CD4-positive, alpha-beta T cell treated with Interleukin-15 for 1 hour (primary cell): ENCODE measurements around the gene STX8.
"Not testable (repeated sequence)": the region's sequence is repeated elsewhere in the genome, so short reads cannot be mapped to it uniquely, and the experiment has no call there.

Source experiments
- DNase-seq: peaks from one replicate; pipeline ENCODE4 v3.0.0-alpha.2; 2020

STX8 gene

DNA sequence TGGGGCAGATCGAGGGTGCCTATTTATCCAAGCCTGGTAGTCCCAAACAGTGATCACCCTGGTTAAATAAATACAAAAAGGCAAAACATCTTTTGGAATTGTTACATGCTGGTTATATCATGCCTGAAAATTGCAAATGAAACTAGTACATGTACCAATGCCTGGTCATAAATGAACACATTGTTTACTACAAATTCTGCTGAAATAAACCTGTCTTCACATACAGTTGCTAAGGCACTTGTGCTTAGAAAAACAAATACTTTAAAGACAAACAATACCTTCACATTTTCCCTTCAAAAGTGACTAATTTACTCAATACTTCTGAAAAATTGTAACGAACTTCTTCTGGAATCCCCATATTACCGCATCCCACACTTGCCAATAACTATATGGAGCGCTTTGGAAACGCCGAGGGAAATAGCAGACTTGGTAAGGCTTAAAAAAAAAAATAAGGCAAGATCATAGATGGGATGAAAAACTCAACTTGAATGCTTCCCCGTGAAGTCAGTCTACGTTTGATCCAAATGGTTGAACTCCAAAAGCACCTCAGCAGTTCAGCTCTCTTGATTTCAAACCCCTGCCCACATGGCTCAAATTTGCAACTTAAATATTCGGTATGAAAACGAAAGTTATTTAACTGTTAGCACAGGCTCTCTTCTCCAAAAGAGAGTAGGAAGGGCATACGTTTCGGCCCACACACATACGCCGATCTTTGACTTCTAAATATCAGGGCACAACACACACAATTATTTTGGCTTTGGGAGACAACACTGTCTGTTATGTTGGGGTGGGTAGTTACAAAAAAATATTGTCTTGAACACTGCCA is 289.8 kb downstream of the STX8 start:
- no peak for DNase-seq

DNA sequence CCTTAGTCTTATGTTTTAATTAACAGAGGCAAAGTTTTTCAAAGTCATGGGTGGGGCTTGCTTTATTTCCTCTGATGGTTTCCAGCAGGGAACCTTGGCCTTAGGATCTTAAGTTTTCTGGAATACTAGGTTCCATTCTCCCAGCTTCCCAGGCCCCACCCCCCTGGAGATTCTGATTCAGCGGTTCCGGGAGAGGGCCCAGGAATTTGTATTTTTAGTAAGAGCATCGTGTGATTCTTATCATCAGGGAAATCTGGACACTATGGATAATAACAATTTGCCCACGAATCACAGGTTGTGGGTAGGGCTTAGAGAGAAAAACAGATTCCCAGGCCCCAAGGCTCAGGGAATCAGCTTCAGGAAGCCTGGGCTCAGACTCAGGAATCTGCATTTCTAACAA is 290.7 kb downstream of the STX8 start:
- DNase-seq: no peak

DNA sequence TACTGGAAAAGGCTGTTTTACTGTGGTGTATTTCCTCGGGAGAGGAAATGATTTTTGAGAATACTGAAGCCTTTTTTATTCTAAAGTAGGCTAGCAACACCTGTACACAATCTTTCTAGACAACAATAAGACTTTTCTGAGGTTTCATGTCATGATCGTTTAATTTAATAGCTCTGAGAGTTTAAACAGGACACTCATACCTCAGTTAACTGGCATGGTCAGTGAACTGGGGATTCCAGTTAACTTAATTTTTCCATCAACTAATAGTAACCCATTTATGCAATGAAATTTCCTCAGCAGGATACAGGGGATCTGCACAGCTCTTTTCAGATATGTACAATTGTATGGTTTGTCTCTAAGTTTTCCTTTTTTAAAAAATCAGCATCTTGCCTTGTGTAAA is 291.7 kb downstream of the STX8 start:
- DNase-seq: no peak

DNA sequence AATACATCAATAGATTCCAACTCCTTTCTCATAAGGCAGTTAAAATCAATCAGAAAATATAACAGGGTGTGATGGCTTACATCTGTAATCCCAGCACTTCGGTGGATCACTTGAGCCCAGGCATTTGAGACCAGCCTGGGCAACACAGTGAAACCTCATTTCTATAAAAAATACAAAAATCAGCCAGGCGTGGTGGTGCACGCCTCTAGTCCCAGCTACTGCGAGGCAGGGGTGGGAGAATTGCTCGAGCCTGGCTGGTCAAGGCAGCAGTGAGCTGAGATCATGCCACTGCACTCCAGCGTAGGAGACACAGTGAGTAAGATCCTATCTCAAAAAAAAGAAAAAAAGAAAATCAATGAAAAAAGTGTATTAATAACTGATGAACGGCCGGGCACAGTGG is 295.7 kb downstream of the STX8 start:
- DNase-seq: no peak

DNA sequence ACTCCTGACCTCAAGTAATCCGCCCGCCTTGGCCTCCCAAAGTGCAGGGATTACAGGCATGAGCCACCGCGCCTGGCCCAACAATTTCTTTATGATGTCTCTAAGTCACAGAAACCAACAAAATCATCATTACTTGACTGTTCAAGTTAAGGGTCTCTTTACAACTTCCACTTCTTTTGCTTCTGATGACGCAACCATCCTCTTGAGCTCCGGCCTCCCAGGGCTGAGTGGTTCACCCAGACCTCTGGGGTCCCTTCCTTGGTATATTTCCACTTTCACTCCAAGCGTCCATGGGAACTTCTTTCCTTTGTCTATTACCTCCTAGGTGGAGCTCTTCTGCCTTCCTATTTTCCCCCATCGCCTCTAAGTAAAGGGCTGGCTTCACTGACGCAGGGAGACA is 300.6 kb downstream of the STX8 start:
- no peak for DNase-seq

DNA sequence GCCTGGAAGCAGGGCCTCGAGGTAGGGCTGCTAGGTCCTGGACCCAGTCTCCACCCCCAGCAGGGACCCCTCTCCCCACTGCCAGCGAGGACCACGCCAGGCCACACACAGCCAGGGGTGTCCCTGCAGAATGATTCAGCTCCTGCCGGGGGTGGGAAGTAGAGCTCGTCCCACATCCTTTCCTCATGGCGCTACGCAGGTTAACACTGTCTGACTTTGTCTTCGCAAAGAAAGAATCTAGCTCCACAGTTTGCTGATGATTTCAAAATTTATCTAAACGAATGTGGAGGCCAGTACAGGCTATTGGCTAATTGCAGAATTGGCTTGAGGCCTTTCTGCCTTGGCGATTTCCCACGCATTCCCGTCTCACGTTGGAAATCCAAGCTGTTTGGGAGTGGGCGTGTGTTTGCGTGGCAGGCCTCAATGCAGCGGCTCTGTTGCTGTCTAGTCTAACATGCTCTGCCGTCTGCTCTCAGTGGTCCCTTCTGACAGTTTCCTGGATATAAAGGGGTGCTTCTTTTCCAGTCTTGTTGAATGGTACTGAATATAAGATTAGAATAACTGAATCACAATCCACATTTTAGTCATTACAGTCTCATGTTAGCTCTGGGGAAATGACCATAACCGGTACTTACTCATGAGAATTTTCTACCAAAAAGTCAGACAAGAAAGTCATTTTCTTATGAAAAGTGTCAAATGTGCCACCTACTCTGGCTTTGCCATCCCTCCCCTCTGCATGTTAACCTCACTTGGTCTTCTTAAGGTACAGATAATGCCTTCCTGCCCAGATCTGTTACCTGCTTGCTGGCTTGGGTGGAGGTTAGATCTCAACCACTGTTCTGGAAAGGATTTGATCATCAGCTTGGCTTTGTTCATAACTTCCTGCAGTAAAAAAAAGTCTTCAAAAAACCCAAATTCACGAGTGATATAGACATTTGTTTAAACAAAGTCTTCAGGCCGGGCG is 301.9 kb downstream of the STX8 start:
- no peak for DNase-seq

DNA sequence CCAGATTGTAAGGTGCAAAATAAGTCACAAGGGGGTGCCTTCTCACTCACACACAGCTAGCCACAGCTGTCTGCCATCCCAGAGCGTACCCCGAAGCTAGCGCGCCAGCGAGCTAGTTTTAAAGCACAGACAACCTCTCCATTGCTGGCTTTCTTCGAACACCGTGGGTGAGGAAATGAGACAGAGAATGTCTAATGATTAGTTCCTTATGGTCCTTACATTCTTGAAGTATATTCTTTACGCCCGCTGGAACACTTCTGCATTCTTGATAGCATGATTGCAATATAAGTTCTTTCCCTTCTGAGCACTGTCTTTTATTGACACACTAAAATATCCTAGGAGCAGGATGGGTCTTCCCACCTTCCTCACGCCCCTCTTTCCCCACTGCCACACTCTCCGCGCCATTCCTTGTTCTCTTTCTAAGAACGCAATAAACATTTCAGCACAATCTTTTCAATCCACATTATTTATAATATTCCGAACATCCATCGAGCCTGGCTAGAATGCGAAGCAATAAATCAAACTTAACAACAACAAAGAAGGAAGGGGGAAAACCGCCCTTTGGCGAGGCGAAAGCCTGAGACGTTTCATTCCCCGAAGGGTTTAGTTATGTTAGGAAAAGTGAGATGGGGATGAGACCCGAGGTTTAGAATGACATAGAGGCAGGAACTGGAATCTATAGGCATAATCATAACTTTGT is 303.0 kb downstream of the STX8 start:
- DNase-seq: no peak

DNA sequence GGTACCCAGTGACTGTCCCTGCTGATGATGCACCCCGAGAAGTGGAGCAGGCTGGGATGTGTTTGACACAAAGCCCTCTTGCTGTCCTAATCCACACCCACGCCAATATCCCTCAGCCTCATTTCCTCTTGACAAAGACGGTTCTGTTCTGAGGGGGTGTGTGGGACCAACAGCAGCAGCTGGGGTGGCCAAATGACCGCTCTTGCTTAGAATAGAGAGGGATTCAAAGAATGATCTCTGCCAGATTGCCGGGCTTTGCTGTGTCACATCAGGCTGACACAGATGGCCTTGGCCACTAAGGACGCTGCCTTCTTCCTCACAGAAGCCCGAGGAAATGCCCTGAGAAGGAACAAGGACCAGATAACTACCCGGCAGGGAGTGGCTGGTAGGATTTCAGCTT is 303.6 kb downstream of the STX8 start:
- DNase-seq: no peak

DNA sequence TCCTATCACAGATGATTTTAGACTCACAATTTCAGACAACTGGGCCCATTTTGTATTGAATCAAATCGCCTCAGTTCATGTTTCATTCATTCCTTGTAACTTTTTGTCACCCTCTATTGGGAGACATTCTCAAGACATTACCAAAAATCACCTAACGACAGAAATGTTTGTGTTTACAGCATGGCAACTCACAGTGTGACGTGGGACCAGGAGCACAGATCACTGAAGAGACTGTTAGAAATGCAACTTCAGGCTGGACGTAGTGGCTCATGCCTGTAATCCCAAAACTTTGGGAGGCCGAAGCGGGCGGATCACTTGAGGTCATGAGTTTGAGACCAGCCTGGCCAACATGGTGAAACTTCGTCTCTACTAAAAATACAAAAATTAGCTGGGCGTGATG is 304.7 kb downstream of the STX8 start:
- DNase-seq: no peak

DNA sequence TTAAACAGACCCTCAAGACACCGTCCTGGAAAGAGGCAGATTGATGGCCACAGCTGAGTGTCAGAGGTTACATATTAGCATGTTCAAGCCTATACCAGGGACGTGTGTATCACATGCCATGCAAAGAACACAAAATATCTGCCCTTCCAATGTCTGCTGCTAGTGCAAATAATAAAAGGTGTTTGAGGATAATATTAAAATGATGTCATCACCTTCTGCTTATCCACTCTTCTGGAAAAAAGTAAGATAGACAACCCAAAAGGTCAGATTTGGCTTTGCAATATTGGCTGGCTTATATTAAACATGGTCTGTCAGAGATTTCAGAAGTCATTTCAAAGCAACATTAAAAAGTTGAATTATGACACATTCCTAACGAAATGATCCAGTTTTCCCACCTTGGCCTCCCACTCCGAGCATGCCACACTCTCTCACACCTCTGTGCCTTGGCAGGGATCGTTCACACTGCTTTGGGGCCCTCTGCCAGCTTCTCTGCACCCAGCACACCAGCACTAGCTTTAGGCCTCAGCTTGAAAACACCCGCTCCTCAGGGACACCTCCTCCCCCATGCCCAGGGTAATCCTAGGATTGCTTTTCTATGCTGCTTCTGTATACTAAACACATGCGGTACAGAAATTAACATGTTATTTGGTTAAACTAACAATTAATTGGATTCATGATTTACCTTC is 306.1 kb downstream of the STX8 start:
- DNase-seq: no peak

DNA sequence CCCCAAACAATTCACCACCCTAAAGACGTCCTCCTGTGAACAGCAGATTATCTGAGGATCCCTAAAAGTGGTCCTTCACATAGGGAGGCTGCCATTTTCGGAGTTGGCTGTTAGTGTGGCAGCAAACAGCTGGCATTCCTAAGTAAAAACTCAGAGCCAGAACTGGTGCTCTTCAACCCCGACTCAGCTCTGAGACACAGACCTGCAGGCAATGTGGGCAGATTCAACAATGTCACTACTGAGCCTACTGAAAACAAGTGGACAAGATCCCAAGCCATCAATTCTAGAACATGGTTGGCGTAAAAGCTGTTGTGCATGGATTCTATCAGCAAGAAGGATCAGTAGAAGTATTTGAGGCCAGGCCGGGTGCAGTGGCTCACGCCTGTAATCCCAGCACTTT is 307.1 kb downstream of the STX8 start:
- no peak for DNase-seq

DNA sequence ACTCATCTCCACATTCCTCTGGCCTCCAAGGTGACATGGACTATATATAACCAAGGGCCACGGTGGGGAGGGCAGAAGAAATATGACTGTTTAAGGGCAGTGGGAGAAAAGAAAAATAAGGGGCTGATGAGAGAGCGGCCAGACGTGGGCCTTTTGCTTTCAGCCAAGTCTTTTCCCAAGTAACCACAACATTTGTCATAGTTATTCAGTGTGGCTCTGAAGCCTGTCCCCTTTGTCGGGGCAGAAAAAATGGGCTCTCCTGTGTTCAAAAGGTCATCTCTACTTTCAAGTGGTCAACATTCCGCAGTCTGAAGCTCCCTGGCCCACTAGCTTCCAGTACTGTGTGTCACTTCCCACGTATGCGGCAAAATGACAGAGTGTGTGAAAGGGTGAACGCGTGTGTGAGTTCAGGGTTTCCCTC is 308.9 kb downstream of the STX8 start:
- DNase-seq: no peak

DNA sequence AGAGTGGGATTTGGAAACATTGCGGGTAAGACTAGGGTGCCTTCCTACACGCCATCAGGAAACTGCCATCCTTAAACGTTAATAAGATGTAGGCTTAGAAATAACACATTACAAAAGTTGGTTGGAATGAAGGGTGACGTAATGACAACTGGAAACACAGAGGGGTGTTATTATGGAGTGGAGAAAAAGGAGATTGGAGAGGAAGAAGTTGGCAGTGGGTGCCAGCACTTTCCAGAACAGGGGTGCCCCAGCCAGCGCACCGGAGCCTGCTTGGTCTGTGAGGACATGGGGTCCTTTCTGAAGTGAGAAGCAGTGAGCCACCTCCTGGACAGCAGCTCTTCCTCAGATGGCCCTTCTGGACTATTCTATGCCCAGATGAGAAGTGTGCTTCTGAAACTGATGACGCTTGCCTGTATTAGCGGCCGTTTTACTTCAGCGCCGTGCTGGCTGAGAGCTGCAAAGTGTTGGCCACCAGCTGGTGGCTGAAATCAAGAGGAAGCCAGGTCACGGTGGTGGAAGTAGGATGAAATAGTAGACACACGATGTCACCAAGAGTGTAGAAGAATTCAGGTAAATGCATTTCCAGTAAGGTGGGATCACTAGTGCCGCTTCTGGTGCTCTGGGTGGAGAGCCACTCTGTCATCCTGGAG is 309.5 kb downstream of the STX8 start:
- DNase-seq: no peak

DNA sequence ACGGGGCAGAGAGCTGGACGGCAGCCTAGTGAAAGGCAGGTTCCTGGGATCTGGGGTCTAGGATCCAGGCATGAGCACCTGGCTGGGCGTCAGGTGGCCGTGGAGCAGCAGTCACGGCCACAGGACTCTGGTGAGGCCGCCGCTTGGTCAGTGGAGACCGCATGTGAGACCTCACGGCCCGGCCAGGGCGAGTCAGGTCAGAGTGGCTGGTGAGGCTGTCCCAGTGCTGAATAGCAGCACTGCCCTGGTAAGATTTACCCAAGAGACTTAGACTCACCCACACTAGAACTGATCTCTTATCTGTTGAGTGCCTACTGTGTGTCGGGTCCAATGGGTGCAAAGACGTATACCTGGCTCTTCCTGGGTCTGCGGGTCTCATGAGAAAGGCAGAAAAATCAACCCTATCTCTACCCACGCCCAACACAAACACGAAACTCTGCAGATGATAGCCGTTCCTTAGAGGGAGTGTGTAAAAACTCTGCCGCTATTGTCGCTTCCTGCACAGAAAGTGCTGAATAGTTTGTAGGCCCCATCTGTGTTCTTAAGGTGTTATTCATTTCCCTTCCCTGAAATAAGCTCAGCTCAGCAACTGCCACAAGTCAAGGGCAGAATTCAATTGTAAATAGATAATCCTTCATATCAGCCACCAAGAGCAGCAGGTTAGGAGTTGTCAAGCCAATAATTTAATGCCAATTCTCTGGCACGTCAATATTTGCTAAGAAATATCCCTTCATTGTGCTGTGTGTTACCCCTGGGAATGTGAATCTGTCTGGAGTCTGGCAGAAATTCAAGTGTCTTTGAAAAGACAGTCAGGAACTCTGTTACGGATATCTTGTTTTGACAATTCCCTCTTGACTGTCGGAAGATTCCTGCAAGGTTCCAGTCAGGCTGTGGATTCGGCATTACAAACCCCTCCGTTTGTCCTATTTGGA is 314.3 kb downstream of the STX8 start:
- DNase-seq: no peak

DNA sequence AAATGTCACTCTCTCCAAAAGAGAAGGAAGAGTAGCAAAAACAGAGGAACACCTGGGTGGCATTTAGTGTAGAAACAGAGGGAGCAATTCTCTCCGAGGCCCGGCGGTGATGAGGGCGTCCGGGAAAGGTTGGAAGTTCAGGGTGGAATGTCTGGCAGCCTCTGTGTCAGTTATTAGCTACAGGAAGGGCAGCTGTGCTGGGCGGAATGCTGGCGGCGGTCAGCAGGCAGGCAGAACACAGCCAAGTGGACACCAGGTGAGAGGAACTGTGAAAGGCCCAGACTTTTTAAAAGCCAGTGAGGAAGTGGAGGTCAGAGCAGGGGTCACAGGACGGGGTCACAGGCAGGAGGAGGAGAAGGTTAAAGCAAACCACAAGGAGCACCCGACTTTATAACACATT is 316.2 kb downstream of the STX8 start:
- no peak for DNase-seq

DNA sequence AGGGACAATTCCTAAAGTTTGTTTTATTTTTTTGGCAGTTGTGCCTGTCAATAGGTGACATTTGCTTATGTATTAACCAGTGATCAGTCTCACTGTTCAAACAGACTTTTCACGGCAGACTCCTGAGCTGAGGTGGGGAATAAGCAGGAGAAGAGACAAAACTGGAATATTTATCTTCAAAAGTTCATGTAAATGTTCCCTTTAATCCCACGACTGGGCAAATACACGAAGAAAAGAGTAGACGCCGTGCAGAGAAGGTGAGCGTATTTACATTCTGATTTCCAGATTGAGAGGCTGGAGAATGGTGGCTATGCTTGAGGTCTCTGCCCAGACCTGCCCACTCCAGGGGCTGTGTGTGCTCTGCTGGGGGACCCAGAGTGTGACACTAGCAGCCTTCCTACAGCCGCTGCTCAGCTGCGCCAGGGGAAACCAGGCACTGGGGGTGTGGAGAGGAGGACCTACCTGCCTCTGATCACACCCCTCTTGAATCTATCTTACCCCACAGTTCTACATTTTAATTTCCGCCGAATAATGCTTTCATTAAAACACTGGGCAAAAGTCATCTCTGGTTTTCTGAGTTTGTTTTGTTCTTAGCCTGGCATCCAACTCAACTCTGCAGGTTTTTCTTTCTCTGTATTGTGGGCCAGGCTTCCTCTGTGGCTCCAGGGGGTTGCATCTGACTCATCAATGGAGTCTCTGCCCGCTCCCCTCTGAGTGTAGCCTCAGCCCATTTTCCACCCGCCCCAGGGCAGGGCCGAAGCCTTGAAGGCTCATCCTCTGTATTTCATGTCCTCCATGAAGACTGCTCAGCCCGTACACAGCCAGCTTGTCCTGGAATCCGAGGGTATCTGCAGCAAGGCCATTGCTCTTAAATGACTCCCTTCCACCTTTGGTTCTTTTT is 317.3 kb downstream of the STX8 start:
- DNase-seq: no peak

DNA sequence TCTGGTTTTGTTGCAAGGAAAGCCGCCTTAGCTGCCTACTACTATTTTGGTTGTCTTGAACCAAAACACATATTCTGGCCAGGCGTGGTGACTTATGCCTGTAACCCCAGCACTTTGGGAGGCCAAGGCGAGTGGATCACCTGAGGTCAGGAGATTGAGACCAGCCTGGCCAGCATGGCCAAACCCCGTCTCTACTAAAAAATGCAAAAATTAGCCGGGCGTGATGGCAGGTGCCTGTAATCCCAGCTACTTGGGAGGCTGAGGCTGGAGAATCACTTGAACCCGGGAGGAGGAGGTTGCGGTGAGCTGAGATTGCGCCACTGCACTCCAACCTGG is 318.0 kb downstream of the STX8 start:
- DNase-seq: not testable (repeated sequence)

DNA sequence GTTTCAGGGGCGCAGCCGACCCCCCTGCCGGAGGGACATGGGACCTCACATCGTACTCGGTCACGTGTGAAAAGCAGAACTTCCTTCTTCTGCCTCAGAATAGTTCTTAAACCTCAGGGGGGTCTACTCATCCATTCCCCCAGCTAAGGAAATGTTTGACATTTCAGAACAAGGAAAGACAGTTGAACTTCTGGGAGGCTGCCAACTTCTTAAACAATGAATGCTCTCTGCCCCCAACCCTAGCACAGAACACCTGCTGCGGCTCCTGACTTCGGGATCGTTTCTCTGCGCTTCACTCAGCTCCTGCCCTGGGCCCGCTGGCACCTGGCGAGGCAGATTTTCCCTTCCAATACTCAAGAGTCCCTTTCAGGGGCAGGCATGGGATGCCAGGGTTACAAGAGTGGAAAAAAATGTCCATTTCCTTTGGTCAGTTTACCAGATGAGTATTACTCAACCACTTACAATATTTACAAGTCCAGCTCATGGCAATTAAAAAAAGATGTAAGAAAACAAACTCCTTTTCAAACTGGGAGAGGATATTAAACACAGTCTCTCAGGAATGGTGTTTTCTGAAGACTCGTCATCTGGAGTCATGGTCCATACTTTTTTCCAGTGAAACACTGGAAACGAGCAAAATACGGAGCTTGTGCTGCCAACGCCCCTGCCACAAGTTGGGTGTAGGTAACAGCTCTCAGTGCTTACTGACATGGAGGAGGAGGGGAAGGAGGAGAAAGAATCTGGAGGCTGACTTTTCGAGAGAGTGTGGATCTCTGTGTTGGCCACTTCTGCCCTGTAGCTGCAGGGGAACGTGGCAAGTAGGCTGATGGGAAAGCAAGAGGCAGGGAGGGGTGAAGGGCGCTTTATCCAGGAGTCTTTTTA is 318.6 kb downstream of the STX8 start:
- no peak for DNase-seq

DNA sequence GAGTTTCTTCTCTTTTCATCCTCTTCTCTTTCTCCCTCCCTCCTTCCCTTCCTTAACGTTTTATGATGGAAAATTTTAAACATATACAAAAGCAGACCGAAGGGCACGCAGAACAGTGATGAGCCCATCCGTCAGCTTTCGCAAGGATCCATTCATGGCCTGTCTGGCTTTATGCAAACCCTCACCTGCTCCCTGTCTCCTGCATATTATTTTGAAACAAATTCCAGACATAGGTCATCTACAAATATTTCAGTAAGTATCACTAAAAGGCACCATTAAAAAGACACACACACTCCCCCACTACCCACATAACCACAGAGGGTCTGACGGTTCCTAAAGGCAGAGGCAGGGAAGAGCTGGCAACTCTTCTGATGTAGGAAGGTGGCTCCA is 319.3 kb downstream of the STX8 start:
- DNase-seq: no peak
